Activated CD4-positive, alpha-beta T cell treated with anti-CD3 and anti-CD28 coated beads for 36 hours (primary cell): Measurements from ENCODE around the gene GJC2. TPM values are rescaled to one million over a fixed set of nuclear protein-coding genes. Genes with fewer than 3 reads are reported as not detected.

Experiments used
- ATAC-seq: fragments of 200-7000 bp; cut with Tn5 transposase; one replicate; pipeline ENCODE4 v1.10.0; 2021; ENCODE audit warnings: mild to moderate bottlenecking, moderate library complexity
- CTCF ChIA-PET: fragments of 350-600 bp; sonication (Branson Sonifier 250); formaldehyde crosslinking; loops from one replicate; lab custom pipeline; 2021; ENCODE audit warnings: antibody characterized with exemption; lab: Charles Lee
- POLR2A ChIA-PET: fragments of 350-600 bp; sonication (Branson Sonifier 250); formaldehyde crosslinking; loops from one replicate; lab custom pipeline; 2021; ENCODE audit warnings: antibody characterized with exemption, inconsistent platforms; lab: Charles Lee
- DNase-seq: peaks from one replicate; pipeline ENCODE4 v3.0.0-alpha.2; 2020
- H3K27ac Mint-ChIP-seq: one replicate; pipeline ENCODE4 v1.8.0; 2021; ENCODE audit warnings: mixed read lengths
- H3K27me3 Mint-ChIP-seq: one replicate; pipeline ENCODE4 v1.8.0; 2021; ENCODE audit warnings: mixed read lengths
- H3K36me3 Mint-ChIP-seq: one replicate; pipeline ENCODE4 v1.8.0; 2021; ENCODE audit warnings: low read depth, mixed read lengths
- H3K4me1 Mint-ChIP-seq: one replicate; pipeline ENCODE4 v1.8.0; 2021; ENCODE audit warnings: mixed read lengths
- H3K4me3 Mint-ChIP-seq: one replicate; pipeline ENCODE4 v1.8.0; 2021; ENCODE audit warnings: mild to moderate bottlenecking, moderate library complexity, mixed read lengths
- H3K9me3 Mint-ChIP-seq: one replicate; pipeline ENCODE4 v1.8.0; 2021; ENCODE audit warnings: low read depth, mixed read lengths
- intact Hi-C, 2 experiments: fragments of 100-400 bp; cut with DNase I in 1 of 2; cut with micrococcal nuclease in 1 of 2; formaldehyde crosslinking; loops; one replicate each; pipeline versions ENCODE4 v1.14.2 to v1.15.1; 2022 to 2024; cut with DNase I, micrococcal nuclease
- total RNA-seq, 2 experiments: library from RNA; stranded (reverse); gene quantifications; one replicate each; pipeline ENCODE4 v1.2.3, GENCODE V29; 2021

The GJC2 gene
- total RNA-seq, 2 experiments from 2014 or later: 0.64 TPM; not detected in 1

DNA sequence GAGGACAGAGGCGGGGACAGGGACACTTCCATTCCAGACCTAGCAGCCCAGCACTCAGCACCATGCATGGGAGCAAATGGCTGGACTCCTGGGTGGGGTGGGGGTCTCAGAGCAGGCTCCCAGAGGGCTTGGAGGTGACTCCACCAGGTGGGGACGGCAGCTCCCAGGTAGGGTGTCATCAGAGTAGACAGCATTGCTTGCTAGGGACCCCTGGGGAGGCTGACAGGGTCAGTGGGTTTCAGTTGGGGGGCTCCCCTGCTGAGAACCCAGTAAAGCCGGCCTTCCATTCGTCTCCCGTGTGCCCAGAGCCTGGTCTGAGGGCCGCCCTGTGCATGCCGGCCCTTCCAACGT is 4.8 kb upstream of the GJC2 start:
- CTCF ChIA-PET: no interaction called here
- intact Hi-C loops: loop anchor here in 1 of 2 experiments (5.0 kb wide), 1 partner anchor 67 kb away; no protein-coding TSS in a partner anchor

DNA sequence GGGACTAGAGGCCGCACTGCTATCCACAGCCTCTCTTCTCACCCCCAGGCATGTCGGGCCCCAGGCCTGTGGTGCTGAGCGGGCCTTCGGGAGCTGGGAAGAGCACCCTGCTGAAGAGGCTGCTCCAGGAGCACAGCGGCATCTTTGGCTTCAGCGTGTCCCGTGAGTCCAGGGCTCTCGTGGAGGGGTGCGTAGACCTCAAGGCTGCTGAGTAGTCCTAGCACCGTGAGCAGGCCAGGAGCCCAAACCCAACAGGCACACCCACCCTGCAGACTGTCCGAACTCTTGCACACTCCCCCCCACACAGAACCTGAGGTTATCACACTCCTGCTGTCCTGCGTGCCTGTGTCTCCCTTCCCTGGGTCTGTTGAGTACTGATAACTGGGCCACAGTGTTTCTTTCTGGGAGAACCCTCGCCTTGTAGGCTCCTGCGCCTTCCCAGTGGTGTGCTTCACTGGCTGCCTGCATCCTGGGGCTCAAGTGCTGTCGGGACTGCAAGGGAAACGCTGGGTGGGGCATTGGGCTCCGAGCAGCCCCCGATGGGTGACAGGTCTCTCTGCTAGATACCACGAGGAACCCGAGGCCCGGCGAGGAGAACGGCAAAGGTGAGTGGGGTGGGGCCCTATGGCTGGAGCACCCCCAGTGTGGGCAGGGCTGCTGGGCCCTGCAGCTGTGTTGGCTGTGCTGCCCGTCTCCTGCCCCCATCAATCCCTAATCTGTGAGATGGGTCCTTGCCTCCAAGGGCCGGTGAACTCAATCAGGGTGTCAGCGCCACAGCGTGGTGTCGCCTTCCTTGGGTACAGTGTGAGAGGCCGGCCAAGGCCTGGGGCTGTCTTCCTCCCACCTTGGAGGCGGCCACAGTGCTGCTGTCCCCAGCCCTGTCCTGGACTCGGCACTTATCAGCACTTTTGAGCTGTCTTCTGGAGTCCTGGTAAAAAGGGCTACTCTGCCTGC is 4.0 kb upstream of the GJC2 start:
- ATAC-seq (no peak), DNase-seq (no peak)
- H3K27ac Mint-ChIP-seq: no peak overlapping the region
- no peaks in the 10 kb centered on the region for H3K9me3 Mint-ChIP-seq
- intact Hi-C loops: no loop called here
- no peak overlapping the region for H3K4me3 Mint-ChIP-seq
- peaks cover 28% of the 10 kb centered on the region for H3K36me3 Mint-ChIP-seq
- ChIA-PET POLR2A (no interaction called here), CTCF (no interaction called here)
- no peaks in the 10 kb centered on the region for H3K27me3 Mint-ChIP-seq
- peaks cover 24% of the 10 kb centered on the region for H3K4me1 Mint-ChIP-seq

More for the DNA sequence above, 4.8 kb upstream of the GJC2 start:
- H3K27me3 Mint-ChIP-seq: no peaks in the 10 kb centered on the region
- POLR2A ChIA-PET: no interaction called here
- DNase-seq: no peak
- H3K36me3 Mint-ChIP-seq: peaks cover 30% of the 10 kb centered on the region
- no peak overlapping the region for H3K4me3 Mint-ChIP-seq
- ATAC-seq: no peak
- no peaks in the 10 kb centered on the region for H3K9me3 Mint-ChIP-seq
- no peak overlapping the region for H3K27ac Mint-ChIP-seq
- peaks cover 24% of the 10 kb centered on the region for H3K4me1 Mint-ChIP-seq

DNA sequence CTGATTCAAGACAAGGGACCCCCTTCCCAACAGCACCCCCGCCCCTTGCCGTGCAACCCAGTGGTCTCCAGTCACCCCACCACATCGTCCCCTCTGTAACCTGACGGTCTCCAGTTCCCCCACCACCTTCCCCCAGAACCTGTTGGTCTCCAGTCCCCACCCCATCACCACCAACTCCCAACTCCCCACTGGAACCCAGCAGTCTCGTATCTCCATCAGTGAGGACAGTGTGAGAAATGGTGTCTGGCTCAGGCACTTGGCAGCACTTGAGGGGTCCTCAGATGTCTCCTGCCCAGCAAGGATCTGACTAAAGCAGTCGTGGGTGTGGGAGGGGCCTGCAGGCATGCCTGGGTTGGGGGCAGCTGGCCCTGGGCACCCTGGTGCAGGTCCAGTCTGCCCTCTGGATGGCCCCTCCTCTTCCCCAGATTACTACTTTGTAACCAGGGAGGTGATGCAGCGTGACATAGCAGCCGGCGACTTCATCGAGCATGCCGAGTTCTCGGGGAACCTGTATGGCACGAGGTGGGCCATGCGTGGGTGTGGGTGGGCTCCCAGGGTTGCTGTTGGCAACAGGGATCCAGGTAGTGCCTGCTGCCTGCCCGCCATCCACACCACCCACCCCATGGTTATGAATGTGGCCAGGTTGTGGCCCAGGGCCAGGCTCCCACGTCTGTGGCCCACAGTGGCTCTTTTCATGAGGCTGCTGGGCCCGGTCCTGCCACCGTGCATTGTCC is 3.1 kb upstream of the GJC2 start:
- POLR2A ChIA-PET: no interaction called here
- H3K27me3 Mint-ChIP-seq: no peaks in the 10 kb centered on the region
- intact Hi-C loops: no loop called here
- DNase-seq (no peak), ATAC-seq (no peak)
- CTCF ChIA-PET: no interaction called here
- peaks cover 20% of the 10 kb centered on the region for H3K36me3 Mint-ChIP-seq
- H3K27ac Mint-ChIP-seq: no peak overlapping the region
- H3K9me3 Mint-ChIP-seq: no peaks in the 10 kb centered on the region
- H3K4me3 Mint-ChIP-seq: no peak overlapping the region
- peaks cover 24% of the 10 kb centered on the region for H3K4me1 Mint-ChIP-seq

DNA sequence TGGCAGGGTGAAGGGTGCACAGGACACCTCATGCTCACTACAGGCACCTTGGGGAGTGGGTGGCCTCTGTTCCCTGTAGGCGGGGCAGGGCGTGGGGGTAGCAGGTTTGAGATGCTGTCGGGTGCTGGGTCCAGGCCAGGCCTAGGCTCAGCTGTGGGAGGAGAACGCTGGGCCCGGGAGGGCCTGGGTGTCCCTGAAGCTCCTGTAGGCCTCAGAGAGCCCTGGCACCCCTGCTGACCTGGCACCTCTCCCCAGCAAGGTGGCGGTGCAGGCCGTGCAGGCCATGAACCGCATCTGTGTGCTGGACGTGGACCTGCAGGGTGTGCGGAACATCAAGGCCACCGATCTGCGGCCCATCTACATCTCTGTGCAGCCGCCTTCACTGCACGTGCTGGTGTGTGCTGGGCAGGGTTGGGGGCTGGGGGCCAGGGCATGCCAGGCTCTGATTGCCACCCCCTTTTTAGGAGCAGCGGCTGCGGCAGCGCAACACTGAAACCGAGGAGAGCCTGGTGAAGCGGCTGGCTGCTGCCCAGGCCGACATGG is 2.5 kb upstream of the GJC2 start:
- ATAC-seq (no peak), DNase-seq (no peak)
- intact Hi-C loops: no loop called here
- peaks cover 16% of the 10 kb centered on the region for H3K36me3 Mint-ChIP-seq
- CTCF ChIA-PET: no interaction called here
- no peaks in the 10 kb centered on the region for H3K9me3 Mint-ChIP-seq
- POLR2A ChIA-PET: no interaction called here
- H3K4me1 Mint-ChIP-seq: peaks cover 21% of the 10 kb centered on the region
- H3K27me3 Mint-ChIP-seq: no peaks in the 10 kb centered on the region
- no peak overlapping the region for H3K4me3 Mint-ChIP-seq
- no peak overlapping the region for H3K27ac Mint-ChIP-seq

DNA sequence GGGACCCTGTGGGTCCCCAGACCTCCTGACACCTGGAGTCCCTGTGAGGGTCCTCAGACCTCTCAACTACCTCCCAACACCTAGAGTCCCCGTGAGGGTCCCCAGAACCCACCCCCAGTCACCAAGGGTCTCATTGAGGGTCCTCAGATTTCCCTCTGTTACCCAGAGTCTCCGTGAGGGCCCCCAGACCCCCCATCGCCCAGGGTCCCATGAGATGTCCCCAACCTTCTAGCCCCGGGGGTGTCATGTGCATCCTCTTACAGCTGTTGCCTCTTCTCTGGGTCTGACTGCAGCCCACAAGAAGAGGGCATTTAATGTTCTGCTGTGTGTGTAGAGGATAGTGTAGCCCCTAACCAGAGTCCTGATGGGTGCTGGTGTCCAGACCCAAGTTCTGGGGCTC is 2.0 kb upstream of the GJC2 start:
- ChIA-PET CTCF (no interaction called here), POLR2A (no interaction called here)
- ATAC-seq (no peak), DNase-seq (no peak)
- H3K9me3 Mint-ChIP-seq: no peaks in the 10 kb centered on the region
- intact Hi-C loops: no loop called here
- H3K36me3 Mint-ChIP-seq: peaks cover 10% of the 10 kb centered on the region
- H3K27ac Mint-ChIP-seq: no peak overlapping the region
- H3K27me3 Mint-ChIP-seq: no peaks in the 10 kb centered on the region
- no peak overlapping the region for H3K4me3 Mint-ChIP-seq
- peaks cover 15% of the 10 kb centered on the region for H3K4me1 Mint-ChIP-seq

DNA sequence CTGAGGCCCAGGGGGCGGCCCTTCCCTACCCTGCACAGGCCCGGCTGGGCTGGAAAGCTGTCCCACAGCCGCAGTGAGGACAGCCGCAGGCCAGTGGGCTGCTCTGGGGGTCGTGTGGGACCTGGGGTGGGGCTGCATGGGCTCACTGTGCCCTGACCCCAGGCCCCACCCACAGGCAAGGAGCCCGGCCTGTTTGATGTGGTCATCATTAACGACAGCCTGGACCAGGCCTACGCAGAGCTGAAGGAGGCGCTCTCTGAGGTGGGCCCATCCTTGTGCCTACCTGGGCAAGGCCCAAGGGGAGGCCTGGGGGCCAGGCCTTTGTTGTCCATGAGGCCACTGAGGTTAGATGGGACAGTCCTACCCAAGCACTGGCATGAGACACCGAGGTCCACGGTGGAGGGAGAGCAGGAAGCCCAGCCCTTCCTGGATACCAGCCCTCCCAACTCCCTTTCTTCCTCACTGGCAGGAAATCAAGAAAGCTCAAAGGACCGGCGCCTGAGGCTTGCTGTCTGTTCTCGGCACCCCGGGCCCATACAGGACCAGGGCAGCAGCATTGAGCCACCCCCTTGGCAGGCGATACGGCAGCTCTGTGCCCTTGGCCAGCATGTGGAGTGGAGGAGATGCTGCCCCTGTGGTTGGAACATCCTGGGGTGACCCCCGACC is 1.4 kb upstream of the GJC2 start:
- Mint-ChIP-seq H3K36me3 (peaks cover 6% of the 10 kb centered on the region), H3K27ac (no peak overlapping the region), H3K27me3 (no peaks in the 10 kb centered on the region), H3K4me3 (no peak overlapping the region), H3K4me1 (peaks cover 10% of the 10 kb centered on the region), H3K9me3 (no peaks in the 10 kb centered on the region)
- POLR2A ChIA-PET: no interaction called here
- DNase-seq (no peak), ATAC-seq (no peak)
- intact Hi-C loops: no loop called here
- CTCF ChIA-PET: no interaction called here

DNA sequence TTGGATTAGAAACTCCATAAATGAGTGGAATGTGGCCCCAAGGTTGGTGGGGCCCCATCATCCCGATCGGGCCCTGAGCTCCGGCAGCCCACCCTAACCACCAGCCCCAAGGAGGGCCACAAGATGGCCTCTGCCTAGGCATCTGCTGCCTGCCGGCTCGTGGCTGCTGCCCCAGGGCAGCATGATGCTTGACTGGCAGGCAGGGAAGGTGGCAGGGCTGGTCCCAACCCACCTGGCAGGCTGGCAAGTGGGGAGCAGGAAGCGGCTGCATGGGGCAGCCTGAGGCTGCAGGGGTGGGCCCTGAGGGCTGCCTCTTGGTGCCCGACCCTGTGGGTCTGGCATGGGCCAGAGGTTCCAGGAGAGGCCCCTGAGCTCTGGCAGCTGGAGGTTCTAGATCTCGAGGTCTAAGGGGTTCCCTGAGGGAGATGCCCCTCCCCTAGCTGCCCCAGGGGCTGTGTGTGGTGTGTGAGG is 760 bp upstream of the GJC2 start:
- intact Hi-C loops: no loop called here
- H3K27ac Mint-ChIP-seq: no peak overlapping the region
- H3K4me1 Mint-ChIP-seq: peaks cover 3% of the 10 kb centered on the region
- H3K9me3 Mint-ChIP-seq: no peaks in the 10 kb centered on the region
- ChIA-PET CTCF (no interaction called here), POLR2A (no interaction called here)
- DNase-seq (no peak), ATAC-seq (no peak)
- H3K4me3 Mint-ChIP-seq: no peak overlapping the region
- H3K27me3 Mint-ChIP-seq: no peaks in the 10 kb centered on the region
- peaks cover 2% of the 10 kb centered on the region for H3K36me3 Mint-ChIP-seq

DNA sequence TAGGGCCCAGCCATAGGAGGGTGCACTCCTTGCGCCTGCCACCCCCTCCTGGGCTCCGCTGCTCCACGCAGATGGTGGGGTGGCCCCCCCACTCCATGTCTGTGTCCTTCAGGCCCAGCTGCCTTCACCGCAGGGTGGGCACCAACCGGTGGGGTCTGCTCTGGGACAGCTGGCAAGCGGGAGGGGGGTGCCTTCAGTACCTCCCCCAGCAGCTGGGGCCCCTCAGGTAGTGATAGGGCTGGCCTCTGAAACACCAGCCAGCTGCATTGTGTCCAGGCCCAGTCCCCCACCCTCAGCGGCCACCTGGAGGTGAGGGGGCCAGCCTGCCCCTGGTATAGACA is 360 bp downstream of the GJC2 start:
- Mint-ChIP-seq H3K27me3 (no peaks in the 10 kb centered on the region), H3K9me3 (no peaks in the 10 kb centered on the region), H3K36me3 (no peaks in the 10 kb centered on the region), H3K27ac (no peak overlapping the region), H3K4me3 (no peak overlapping the region), H3K4me1 (peaks cover 10% of the 10 kb centered on the region)
- DNase-seq: peak; percentile 6
- ChIA-PET POLR2A (no interaction called here), CTCF (no interaction called here)
- no peak for ATAC-seq
- intact Hi-C loops: no loop called here

DNA sequence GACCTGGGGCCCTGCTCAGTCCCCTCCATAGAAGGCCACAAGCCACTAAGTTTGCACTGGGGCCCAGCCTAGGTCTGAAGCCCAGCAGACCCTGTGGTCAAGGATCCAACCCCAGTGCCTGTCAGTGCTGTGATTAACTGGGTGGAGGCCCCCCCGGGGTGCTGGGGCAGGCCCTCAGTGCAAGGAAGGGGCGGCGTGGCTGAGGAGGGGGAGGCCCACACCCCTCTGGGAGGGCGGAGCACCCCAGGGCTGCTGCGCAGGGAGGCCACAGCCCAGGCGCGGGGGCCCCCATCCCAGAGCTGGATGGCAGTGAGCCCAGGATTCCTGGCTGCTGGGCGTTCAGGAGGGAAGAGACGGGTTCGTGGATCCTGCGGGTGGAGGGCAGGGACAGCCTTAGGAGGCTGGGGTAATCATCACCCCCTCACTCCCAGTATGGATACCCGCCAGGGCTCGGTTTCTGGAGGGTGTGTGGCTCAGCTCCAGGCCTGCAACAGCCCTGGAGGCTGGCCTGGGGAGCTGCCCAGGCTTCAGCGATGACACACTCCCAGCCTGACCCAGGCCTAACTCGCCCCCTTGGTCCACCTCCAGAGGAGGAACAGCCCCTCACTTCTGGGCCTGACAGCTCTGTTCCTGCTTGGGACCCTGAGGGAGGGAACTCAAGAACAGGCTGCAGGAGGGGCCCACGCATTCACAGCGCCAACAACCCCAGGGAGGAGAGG is 890 bp downstream of the GJC2 start:
- ATAC-seq (no peak), DNase-seq (peak; percentile 8)
- Mint-ChIP-seq H3K4me1 (peaks cover 14% of the 10 kb centered on the region), H3K4me3 (no peak overlapping the region), H3K9me3 (no peaks in the 10 kb centered on the region), H3K27me3 (no peaks in the 10 kb centered on the region), H3K36me3 (no peaks in the 10 kb centered on the region), H3K27ac (no peak overlapping the region)
- ChIA-PET POLR2A (no interaction called here), CTCF (interaction anchor here (0.7 kb wide), 1 partner anchor 18 kb away, joined by 3 read pairs; no protein-coding TSS in a partner anchor)
- intact Hi-C loops: no loop called here

DNA sequence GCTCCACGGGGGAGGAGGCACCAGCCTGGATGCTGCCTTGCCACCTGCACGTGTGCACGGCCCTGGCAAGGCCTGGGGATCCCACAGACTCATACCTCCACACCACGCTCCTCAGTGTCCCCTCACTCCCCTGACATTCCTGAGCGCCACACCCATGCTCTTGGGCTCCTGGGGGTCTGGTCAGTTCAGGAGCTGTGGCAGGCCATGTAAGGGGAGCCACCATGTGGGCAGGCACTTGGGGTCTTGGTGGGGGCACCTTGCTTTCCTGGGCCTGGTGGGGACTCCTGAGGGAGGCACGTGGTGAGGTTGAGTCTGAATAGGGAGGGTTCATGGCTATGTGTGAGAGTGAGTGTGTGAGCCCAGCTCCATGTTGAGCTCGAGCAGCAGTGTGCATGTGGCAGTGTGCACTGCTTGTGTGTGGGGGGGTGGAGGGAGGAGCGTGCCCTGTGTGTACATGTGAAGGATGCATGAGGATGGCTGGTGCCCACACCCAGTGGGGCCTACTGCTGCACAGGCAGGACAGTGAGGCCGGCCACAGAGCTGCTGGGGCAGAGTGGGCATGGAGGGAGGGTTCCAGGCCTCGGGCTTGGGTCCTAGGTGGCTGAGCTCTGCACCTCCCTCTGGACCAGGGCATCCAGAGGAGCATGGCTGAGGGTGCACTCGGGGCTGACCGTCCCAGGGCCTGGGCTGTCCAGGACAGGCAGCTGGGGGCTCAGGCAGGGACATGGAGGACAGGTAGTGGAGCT is 1.6 kb downstream of the GJC2 start:
- Mint-ChIP-seq H3K36me3 (no peaks in the 10 kb centered on the region), H3K27me3 (no peaks in the 10 kb centered on the region), H3K4me3 (no peak overlapping the region), H3K9me3 (no peaks in the 10 kb centered on the region), H3K4me1 (peaks cover 14% of the 10 kb centered on the region), H3K27ac (peak overlapping the region; percentile 42)
- CTCF ChIA-PET: interaction anchor here (0.7 to 1.4 kb wide), 2 partner anchors 14 to 19 kb away, joined by 3 to 6 read pairs; partner anchors contain the start of gene IBA57
- intact Hi-C loops: no loop called here
- ATAC-seq (no peak), DNase-seq (peak; percentile 18)
- POLR2A ChIA-PET: no interaction called here
